ENCODE measurements around the gene WSCD2.

DNA sequence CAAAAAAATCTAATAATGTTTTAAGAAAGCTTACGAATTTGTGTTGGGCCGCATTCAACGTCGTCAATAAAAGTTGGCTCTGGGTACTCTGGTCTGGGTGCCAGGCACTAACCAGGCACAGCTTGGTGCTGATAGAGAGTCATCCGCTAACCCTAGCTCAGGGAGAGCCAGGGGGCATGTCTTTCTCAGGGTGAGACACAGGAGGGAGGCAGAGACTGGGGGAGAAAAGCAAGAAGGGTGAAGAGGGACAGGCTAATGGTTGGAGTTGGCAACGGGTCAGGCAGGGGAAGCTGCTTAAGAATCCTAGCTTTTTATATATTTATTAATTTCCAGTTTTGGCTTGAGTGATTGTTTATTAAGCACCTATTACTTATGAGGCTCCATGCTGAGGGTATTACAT is 105.1 kb downstream of the WSCD2 start:
- no peak for TF ChIP-seq GATA3 (IDR thresholded peaks at IDR 0.05; ENCODE audit: low read depth, low read length)
- no peak for TF ChIP-seq GATA2 (IDR thresholded peaks at IDR 0.05; ENCODE audit: low read depth, low read length)
